HG03571 (cell line): ENCODE data around the gene TKTL1.

ENCODE experiments used
- ATAC-seq: cut with Tn5 transposase; IDR thresholded peaks from one replicate; pipeline ENCODE4 v1.9.1; 2021; ENCODE audit not compliant: unreplicated experiment

The TKTL1 gene

GRCh38 chrX:154308108-154308946 is 12.7 kb downstream of the TKTL1 start:
- ATAC-seq = no peak

GRCh38 chrX:154309041-154309775 is 13.6 kb downstream of the TKTL1 start:
- ATAC-seq = no peak

- no peak for ATAC-seq
These were observed 15.3 kb downstream of the TKTL1 start for GRCh38 chrX:154310616-154311536.

- ATAC-seq = no peak
These were observed 16.5 kb downstream of the TKTL1 start for GRCh38 chrX:154312116-154312515.

GRCh38 chrX:154313147-154313546 is 17.6 kb downstream of the TKTL1 start:
- ATAC-seq = no peak

- no peak for ATAC-seq
These were observed 19.8 kb downstream of the TKTL1 start for GRCh38 chrX:154315416-154315815.

GRCh38 chrX:154317391-154317995 is 21.9 kb downstream of the TKTL1 start:
- ATAC-seq = no peak

GRCh38 chrX:154320406-154320805 is 24.8 kb downstream of the TKTL1 start:
- ATAC-seq = no peak

- no peak for ATAC-seq
These were observed 25.6 kb downstream of the TKTL1 start for GRCh38 chrX:154321152-154321551.

- no peak for ATAC-seq
These were observed 26.0 kb downstream of the TKTL1 start for GRCh38 chrX:154321594-154321993.

- no peak for ATAC-seq
These were observed 27.3 kb downstream of the TKTL1 start for GRCh38 chrX:154322890-154323289.

GRCh38 chrX:154323537-154323936 is 27.9 kb downstream of the TKTL1 start:
- ATAC-seq = no peak

- ATAC-seq = no peak
These were observed 29.9 kb downstream of the TKTL1 start for GRCh38 chrX:154325541-154325940.

GRCh38 chrX:154327038-154327820 is 31.6 kb downstream of the TKTL1 start:
- ATAC-seq = no peak

GRCh38 chrX:154328646-154329045 is 33.1 kb downstream of the TKTL1 start:
- ATAC-seq = no peak

GRCh38 chrX:154329294-154329693 is 33.7 kb downstream of the TKTL1 start:
- no peak for ATAC-seq

GRCh38 chrX:154332561-154332960 is 37.0 kb downstream of the TKTL1 start:
- ATAC-seq = no peak

GRCh38 chrX:154333116-154333515 is 37.5 kb downstream of the TKTL1 start:
- ATAC-seq = no peak

GRCh38 chrX:154333837-154334271 is 38.3 kb downstream of the TKTL1 start:
- ATAC-seq = peak; percentile 71

- no peak for ATAC-seq
These were observed 38.9 kb downstream of the TKTL1 start for GRCh38 chrX:154334496-154334895.
